Progenitor cell of endocrine pancreas (in vitro differentiated cells): ENCODE results near the gene ACOX3. TPM values are rescaled to one million over a fixed set of nuclear protein-coding genes. Genes with fewer than 3 reads are reported as not detected.

ENCODE experiments used
- DNase-seq: peaks from one replicate; pipeline ENCODE4 v3.0.0; 2021; ENCODE audit warnings: low spot score; ENCODE audit not compliant: unreplicated experiment
- H3K27ac Mint-ChIP-seq: 2 replicates; pipeline ENCODE4 v1.8.0; 2021; ENCODE audit warnings: mild to moderate bottlenecking, moderate library complexity, mixed read lengths
- H3K27me3 Mint-ChIP-seq: 2 replicates; pipeline ENCODE4 v1.8.0; 2021; ENCODE audit warnings: mixed read lengths
- H3K36me3 Mint-ChIP-seq: 2 replicates; pipeline ENCODE4 v1.8.0; 2022; ENCODE audit warnings: mixed read lengths; ENCODE audit not compliant: insufficient read depth
- H3K4me1 Mint-ChIP-seq: 2 replicates; pipeline ENCODE4 v1.8.0; 2021; ENCODE audit warnings: low read depth, mixed read lengths
- H3K4me3 Mint-ChIP-seq: 2 replicates; pipeline ENCODE4 v1.8.0; 2021; ENCODE audit warnings: low read depth, mild to moderate bottlenecking, moderate library complexity, mixed read lengths
- H3K9me3 Mint-ChIP-seq: 2 replicates; pipeline ENCODE4 v1.8.0; 2021; ENCODE audit warnings: low read depth, mixed read lengths
- total RNA-seq: library from RNA; stranded (reverse); gene quantifications from 2 replicates; pipeline ENCODE4 v1.2.1, GENCODE V29; 2021
- TF ChIP-seq, protein P1 (sequence below): fragments of 200-600 bp; sonication (generic); IDR thresholded peaks from one replicate; pipeline ENCODE4 v1.5.0; 2021; ENCODE audit warnings: antibody characterized with exemption, mild to moderate bottlenecking; ENCODE audit not compliant: unreplicated experiment

ACOX3 gene
- total RNA-seq, 1 donor from 2014 or later, result 22.6 TPM

- no peak overlapping the region for H3K4me3 Mint-ChIP-seq
- no peak for DNase-seq
- no peaks in the 10 kb centered on the region for H3K36me3 Mint-ChIP-seq
- peaks cover 2% of the 10 kb centered on the region for H3K27me3 Mint-ChIP-seq
- TF ChIP-seq, protein P1, sequence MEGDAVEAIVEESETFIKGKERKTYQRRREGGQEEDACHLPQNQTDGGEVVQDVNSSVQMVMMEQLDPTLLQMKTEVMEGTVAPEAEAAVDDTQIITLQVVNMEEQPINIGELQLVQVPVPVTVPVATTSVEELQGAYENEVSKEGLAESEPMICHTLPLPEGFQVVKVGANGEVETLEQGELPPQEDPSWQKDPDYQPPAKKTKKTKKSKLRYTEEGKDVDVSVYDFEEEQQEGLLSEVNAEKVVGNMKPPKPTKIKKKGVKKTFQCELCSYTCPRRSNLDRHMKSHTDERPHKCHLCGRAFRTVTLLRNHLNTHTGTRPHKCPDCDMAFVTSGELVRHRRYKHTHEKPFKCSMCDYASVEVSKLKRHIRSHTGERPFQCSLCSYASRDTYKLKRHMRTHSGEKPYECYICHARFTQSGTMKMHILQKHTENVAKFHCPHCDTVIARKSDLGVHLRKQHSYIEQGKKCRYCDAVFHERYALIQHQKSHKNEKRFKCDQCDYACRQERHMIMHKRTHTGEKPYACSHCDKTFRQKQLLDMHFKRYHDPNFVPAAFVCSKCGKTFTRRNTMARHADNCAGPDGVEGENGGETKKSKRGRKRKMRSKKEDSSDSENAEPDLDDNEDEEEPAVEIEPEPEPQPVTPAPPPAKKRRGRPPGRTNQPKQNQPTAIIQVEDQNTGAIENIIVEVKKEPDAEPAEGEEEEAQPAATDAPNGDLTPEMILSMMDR, result no peak
- peaks cover 3% of the 10 kb centered on the region for H3K9me3 Mint-ChIP-seq
- no peak overlapping the region for H3K27ac Mint-ChIP-seq
- peaks cover 11% of the 10 kb centered on the region for H3K4me1 Mint-ChIP-seq
Observed at GRCh38 chr4:8356856-8357255, 83.7 kb downstream of the ACOX3 start.

DNA sequence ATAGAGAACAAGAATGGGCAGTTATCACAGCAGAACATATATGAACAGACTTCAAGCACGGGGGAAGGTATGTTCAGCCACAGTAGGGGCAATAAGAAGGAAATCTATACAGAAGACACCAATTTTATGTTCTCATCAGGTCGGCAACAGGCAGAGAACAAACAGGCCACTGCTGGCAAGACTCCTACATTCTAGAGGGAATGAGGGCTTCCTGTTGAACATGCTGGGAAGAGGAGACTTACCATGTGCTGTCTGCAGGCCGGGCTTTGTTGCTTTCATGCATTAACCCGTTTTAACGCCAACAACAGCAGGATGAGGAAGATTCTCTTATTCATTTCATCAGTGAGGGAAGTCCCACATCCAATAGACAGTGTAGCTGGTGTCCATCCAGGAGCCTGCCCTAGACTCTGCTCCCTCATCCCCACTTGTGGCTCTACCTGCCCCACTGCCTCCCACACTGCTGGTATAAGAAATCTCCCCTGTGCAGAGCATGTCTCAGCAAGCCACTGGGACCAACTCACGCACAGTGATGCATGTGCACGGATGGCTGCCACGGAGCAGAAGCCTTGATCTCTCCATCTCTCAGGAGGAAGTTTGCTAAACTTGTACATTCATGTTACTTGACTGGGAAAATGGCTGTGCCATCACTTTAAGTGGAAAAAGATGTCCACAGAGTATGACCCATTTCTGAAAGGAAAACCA is 84.5 kb downstream of the ACOX3 start:
- Mint-ChIP-seq H3K27ac (no peak overlapping the region), H3K27me3 (peaks cover 2% of the 10 kb centered on the region), H3K4me3 (no peak overlapping the region), H3K4me1 (peaks cover 16% of the 10 kb centered on the region), H3K9me3 (peaks cover 3% of the 10 kb centered on the region), H3K36me3 (no peaks in the 10 kb centered on the region)
- DNase-seq, result no peak
- TF ChIP-seq, protein P1, result no peak

- H3K36me3 Mint-ChIP-seq, result no peaks in the 10 kb centered on the region
- TF ChIP-seq, protein P1, result no peak
- peaks cover 16% of the 10 kb centered on the region for H3K4me1 Mint-ChIP-seq
- H3K9me3 Mint-ChIP-seq, result peaks cover 3% of the 10 kb centered on the region
- peaks cover 2% of the 10 kb centered on the region for H3K27me3 Mint-ChIP-seq
- no peak for DNase-seq
- H3K4me3 Mint-ChIP-seq, result no peak overlapping the region
- H3K27ac Mint-ChIP-seq, result no peak overlapping the region
Observed at GRCh38 chr4:8355306-8355705, 85.2 kb downstream of the ACOX3 start.

DNA sequence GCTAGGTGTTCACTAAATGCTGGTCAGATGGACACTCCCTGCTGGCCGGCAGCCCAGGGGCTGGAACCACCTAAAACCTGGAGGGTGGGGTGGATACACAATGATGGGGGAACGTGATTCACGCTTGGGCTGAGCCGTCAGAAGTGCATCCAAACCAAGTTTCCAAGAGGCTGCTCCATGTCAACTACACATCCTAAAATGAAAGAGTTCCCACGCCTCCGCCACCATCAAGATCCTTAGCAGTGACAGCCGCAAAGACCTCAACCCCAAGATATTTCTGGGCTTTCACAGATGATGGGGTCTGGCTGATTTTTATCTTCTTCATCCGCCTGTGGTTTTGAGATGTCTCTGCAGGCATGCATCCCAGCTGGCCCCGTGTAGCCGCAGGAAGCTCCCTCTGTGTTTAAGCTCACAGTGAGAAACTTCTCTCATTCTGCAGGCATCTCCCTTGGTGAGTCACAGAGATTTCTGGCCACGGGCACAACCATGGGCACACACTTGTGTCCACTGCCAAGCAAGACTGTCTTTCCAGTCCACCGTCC is 86.5 kb downstream of the ACOX3 start:
- Mint-ChIP-seq H3K9me3 (peaks cover 3% of the 10 kb centered on the region), H3K4me3 (no peak overlapping the region), H3K27me3 (peaks cover 2% of the 10 kb centered on the region), H3K4me1 (peaks cover 16% of the 10 kb centered on the region), H3K36me3 (no peaks in the 10 kb centered on the region), H3K27ac (no peak overlapping the region)
- DNase-seq, result no peak
- TF ChIP-seq, protein P1, result no peak

- Mint-ChIP-seq H3K27ac (no peak overlapping the region), H3K27me3 (peaks cover 2% of the 10 kb centered on the region), H3K4me1 (peaks cover 16% of the 10 kb centered on the region), H3K9me3 (peaks cover 1% of the 10 kb centered on the region), H3K36me3 (no peaks in the 10 kb centered on the region), H3K4me3 (no peak overlapping the region)
- TF ChIP-seq, protein P1, result no peak
- DNase-seq, result no peak
Observed at GRCh38 chr4:8353158-8353669, 87.3 kb downstream of the ACOX3 start.
